ENCODE measurements around the gene SLC16A12. TPM values are rescaled to one million over a fixed set of nuclear protein-coding genes. Genes with fewer than 3 reads are reported as not detected.

The SLC16A12 gene
- total and polyA plus RNA-seq, 12 donors = 1.8 to 3.6 (median 2.7) TPM

DNA sequence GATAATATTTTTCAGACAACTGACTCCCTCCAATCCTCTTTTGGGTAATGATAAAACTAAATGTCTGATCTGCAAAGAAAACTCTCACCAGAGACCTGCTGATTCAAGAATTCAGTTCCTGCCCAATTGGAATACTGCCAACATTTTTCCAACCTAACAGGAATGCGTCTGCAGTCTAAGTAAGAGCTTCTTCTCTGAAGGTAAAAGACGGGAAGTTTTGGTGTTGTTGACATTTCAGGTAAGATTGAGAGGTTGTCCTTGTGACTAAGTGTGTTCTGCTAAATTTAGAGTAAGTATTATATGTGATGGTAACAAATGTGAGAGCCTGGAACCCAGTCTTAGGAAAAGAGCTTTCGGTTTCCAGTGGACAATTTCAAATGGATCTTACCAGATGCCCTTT lies 103.4 kb downstream of the SLC16A12 start:
- Histone ChIP-seq H3K36me3 (no peaks in the 10 kb centered on the region), H3K4me1 (peaks cover 0 to 42% (median 6%) of the 10 kb centered on the region in 9 donors), H3K4me3 (peak overlapping the region in 1 of 10 donors; percentile 6), H3K9me3 (no peaks in the 10 kb centered on the region), H3K27ac (peak overlapping the region in 5 of 10 donors; percentile 7 to 36 (median 22)), H3K27me3 (peaks cover 0 to 4% (median 0%) of the 10 kb centered on the region in 7 donors)
- intact Hi-C loops (cut with DNase I) = loop anchor here in 2 of 10 donors (5.0 kb wide), 2 partner anchors 40 to 50 kb away; no protein-coding TSS in a partner anchor
- 26 to 37% methylated on average over 3 of the region's 3 CpGs for WGBS, 2 donors
- ATAC-seq (peak in 5 of 8 donors; percentile 23 to 74 (median 30)), DNase-seq (no peak)
- TF ChIP-seq, protein P1, sequence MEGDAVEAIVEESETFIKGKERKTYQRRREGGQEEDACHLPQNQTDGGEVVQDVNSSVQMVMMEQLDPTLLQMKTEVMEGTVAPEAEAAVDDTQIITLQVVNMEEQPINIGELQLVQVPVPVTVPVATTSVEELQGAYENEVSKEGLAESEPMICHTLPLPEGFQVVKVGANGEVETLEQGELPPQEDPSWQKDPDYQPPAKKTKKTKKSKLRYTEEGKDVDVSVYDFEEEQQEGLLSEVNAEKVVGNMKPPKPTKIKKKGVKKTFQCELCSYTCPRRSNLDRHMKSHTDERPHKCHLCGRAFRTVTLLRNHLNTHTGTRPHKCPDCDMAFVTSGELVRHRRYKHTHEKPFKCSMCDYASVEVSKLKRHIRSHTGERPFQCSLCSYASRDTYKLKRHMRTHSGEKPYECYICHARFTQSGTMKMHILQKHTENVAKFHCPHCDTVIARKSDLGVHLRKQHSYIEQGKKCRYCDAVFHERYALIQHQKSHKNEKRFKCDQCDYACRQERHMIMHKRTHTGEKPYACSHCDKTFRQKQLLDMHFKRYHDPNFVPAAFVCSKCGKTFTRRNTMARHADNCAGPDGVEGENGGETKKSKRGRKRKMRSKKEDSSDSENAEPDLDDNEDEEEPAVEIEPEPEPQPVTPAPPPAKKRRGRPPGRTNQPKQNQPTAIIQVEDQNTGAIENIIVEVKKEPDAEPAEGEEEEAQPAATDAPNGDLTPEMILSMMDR (IDR thresholded peaks at IDR 0.05) = no peak

- Histone ChIP-seq H3K36me3 (no peaks in the 10 kb centered on the region), H3K9me3 (no peaks in the 10 kb centered on the region), H3K27ac (peak overlapping the region in 2 of 10 donors; percentile 29 to 44), H3K4me3 (no peak overlapping the region), H3K4me1 (peaks cover 0 to 48% (median 6%) of the 10 kb centered on the region in 9 donors), H3K27me3 (peaks cover 0 to 3% (median 0%) of the 10 kb centered on the region in 7 donors)
- DNase-seq (peak in 1 of 2 donors; percentile 13), ATAC-seq (peak in 6 of 8 donors; percentile 39 to 85 (median 63))
- TF ChIP-seq, protein P1 (IDR thresholded peaks at IDR 0.05) = no peak
- intact Hi-C loops (cut with DNase I) = loop anchor here in 8 of 10 donors (5.0 to 10.0 kb wide), 7 partner anchors 48 to 276 kb away; partner anchors contain the start of genes KIF20B (in 4 of the 8) and PANK1 (in 1 of the 8)
- 38 to 46% methylated on average over 1 of the region's 1 CpG for WGBS, 2 donors
Observed at GRCh38 chr10:89428877-89429276, 106.5 kb downstream of the SLC16A12 start.

DNA sequence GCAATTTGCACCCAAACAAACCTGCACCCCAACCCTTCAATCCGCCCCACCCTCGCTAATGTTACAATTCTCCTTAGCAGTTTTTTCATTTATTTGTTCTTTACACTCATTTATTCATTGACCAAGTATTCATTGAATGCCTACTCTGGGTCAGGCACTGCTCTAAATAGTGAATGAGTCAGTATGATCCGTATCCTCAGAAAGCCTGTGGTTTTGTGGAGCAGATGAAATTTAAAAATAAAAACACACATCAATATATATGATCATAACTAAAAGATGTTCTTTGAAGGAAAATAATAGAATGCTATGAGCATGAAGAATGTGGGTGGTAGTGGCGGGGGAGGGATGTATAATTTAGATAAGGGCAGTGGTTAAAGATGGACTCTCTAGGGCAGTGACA lies 107.8 kb downstream of the SLC16A12 start:
- H3K36me3 ChIP-seq = peaks cover 0 to 5% (median 0%) of the 10 kb centered on the region in 9 donors
- H3K4me1 ChIP-seq = peaks cover 0 to 44% (median 6%) of the 10 kb centered on the region in 9 donors
- H3K27ac ChIP-seq = peak overlapping the region in 1 of 10 donors; percentile 15
- H3K4me3 ChIP-seq = no peak overlapping the region
- ATAC-seq (peak in 1 of 8 donors; percentile 45), DNase-seq (no peak)
- no peaks in the 10 kb centered on the region for H3K9me3 ChIP-seq
- WGBS, 2 donors = 88 to 89% methylated on average over 4 of the region's 4 CpGs
- no peaks in the 10 kb centered on the region for H3K27me3 ChIP-seq
- TF ChIP-seq, protein P1 (IDR thresholded peaks at IDR 0.05) = no peak
- intact Hi-C loops (cut with DNase I) = loop anchor here (1.0 to 10.0 kb wide), 11 partner anchors 50 to 277 kb away; partner anchors contain the start of genes KIF20B (in 4 of the 10) and PANK1 (in 1 of the 10)

DNA sequence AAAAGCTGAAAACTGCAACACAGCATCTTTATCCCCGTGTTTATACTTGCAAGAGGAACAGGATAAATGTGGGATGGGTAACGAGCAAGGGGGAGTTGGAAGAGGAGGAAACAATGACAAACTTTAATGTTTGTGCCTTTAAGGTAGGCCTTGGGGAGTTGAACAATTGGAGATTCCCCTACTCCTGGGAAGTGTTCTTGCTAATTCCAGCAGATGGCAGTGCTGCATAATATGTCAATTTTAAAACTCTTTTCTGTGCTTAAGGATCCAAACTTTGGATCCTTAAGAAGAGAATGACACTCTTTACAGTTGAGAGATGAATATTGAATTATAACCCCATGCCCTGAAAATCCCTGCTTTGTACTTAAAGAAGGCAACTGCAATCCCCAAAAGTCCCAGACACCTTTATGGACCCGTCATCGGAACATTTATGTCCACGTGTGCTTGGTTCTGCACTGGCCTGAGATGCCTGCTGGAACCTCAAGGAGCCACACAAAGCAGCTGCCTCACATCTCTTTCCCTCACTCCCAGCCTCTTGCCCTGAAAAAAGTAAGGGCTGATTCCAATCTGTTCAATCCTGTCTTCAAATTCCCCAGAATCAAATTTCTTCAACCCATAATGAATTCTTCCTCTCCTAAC lies 109.0 kb downstream of the SLC16A12 start:
- intact Hi-C loops (cut with DNase I) = loop anchor here (1.0 to 10.0 kb wide), 11 partner anchors 51 to 278 kb away; partner anchors contain the start of genes KIF20B (in 4 of the 10) and PANK1 (in 1 of the 10)
- TF ChIP-seq, protein P1 (IDR thresholded peaks at IDR 0.05) = peak; percentile 76 to 90 (median 84)
- peaks cover 0 to 18% (median 0%) of the 10 kb centered on the region in 9 donors for H3K36me3 ChIP-seq
- no peaks in the 10 kb centered on the region for H3K9me3 ChIP-seq
- H3K4me1 ChIP-seq = peaks cover 0 to 36% (median 4%) of the 10 kb centered on the region in 9 donors
- ATAC-seq = peak; percentile 50 to 87 (median 78)
- DNase-seq = peak in 1 of 2 donors; percentile 44
- no peak overlapping the region for H3K4me3 ChIP-seq
- no peak overlapping the region for H3K27ac ChIP-seq
- WGBS, 2 donors = 50 to 56% methylated on average over 5 of the region's 5 CpGs
- no peaks in the 10 kb centered on the region for H3K27me3 ChIP-seq
